IPS-NIHi7 (cell line): ENCODE measurements around the gene NELFB.

Experiments used
- DNase-seq: peaks from one replicate; pipeline ENCODE4 v3.0.0; 2012; ENCODE audit warnings: mixed read lengths; ENCODE audit errors: extremely low spot score

Gene NELFB

DNA sequence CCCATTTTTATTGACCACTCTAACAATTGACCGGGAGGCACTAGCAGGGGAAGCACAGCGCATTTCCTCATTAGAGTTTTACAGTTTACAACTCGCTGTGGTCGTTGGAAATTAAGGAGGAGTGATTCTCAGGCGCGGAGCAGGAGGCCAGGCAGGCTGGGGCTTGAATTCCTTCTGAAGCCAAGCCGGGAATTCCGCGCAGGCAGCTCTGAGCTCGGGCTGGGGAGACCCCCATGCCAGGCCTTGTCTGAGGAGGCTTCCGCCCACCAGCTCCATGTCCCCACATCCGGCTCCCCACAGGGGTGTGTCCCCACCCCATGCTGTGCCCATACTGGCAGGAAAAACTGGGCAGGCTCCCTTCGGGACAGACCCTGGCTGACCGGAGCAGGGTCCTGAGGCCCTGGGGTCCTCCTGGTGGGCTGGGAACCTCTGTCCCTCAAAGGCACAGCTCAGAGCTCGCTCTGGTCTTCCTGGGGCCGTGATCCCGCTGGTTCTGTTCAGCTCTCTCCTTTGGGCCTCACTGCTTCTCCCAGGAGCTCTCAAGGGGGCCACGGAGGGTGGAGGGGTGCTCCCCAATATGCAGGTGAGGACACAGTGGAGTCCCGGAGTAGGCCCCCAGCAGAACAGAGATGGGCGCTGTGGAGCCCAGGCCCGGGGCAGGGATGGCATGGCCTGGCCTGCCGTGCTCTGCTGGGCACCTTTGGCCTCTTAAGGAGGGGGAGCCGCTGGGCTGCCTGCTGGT, 48.2 kb downstream of the NELFB start:
- no peak for DNase-seq

DNA sequence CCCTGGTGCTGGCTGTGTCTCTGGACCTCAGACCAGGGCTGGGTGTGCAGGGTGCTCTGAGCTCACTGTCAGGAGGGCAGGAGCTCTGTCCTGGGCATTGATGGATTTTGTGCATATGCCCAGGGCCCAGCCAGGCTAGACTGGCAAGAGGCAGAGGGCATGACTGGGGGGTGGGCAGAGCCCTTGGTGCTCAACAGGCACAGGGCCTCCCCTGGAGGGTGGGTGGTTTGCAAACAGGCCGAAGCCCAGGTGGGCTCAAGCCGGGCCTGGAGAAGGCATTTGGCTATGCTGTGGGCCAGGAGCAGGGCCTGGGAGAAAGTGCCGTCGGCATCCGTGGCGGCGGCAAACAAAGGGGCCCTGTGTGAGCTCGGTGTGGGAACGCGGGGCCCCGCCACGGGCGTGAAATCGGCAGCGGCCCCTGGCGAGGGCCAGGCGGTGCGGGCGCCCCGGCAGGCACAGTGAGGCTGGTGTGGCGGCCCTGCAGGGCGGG, 48.8 kb downstream of the NELFB start:
- no peak for DNase-seq

DNA sequence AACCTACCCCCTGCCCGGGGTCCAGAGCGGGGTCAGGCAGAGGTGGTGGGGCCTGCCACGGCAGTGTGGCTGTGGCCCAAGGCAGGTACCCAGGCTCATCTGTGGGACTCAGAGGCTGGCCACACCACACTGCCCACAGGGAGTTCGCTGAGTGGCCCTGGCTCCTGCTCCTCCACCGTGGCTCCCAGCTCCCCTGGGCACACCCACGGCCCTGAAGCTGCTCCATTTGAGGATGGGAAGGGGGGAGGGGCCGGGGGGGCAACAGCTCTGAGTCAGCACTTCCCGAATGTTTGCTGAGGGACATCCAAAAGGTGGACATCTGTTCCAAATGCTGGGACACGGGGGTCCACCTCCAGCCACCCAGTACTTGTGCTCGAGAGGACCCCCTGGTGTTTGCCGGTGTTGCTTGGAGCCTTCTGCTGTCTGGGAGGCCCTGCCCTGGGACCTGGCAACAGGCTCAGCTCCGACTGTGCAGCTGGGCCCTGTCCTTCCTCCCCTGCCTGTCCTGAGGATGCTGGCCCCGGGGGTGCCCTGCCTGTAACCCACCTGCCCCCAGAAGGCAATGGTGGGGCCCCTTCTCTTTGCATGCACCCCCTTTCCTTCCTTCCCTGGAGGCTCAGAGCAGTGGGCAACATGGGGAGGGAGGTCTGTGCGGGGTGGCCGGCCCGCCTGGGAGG, 49.4 kb downstream of the NELFB start:
- no peak for DNase-seq

DNA sequence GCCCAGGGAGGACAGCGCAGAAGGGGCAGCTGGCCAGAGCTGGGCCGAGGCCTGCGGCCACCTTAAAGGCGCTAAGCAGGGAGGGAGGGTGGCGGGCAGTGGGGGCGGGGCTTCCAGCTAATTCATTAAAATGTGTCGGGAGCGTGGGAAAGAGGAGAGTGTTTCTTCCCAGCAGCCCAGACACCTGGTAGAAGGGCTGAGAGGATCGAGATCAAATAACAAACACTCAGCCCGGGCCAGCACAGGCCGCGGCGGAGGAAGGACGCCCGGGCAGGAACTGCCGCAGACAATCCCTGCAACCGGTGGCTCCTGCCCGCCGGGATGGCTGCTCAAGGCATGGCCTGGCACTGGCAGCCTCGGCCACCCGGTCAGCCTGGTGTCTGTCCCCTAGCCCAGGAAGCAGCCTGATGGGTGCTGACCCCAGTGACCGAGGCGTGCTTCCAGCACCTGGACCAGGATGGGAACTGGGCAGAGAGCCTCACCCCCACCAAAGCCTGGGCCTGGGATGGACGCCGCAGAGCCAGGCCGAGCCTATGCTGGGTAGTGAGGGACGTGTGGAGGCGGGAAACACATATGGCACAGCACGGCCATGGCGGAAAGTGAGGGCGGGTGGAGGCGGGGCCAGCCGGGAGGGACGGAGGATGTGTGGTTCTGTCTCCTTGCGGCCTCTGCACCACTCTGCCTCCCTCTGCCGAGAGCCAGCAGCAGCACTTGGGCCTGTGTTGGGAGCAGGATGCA, 50.1 kb downstream of the NELFB start:
- DNase-seq = no peak

DNA sequence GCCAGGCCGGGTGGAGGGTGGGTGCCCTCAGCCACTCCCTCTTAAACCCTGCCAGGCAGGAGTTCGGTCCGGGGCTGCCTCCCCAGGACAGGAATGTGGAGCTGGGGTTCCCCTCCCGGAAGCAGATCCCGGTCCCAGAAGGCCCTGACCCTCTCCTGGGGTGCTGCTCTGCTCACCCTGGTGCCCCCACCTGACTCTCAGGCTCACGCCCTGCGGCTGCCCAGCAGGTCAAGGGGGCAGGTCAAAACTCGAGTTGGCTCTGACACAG, 50.6 kb downstream of the NELFB start:
- DNase-seq = no peak

DNA sequence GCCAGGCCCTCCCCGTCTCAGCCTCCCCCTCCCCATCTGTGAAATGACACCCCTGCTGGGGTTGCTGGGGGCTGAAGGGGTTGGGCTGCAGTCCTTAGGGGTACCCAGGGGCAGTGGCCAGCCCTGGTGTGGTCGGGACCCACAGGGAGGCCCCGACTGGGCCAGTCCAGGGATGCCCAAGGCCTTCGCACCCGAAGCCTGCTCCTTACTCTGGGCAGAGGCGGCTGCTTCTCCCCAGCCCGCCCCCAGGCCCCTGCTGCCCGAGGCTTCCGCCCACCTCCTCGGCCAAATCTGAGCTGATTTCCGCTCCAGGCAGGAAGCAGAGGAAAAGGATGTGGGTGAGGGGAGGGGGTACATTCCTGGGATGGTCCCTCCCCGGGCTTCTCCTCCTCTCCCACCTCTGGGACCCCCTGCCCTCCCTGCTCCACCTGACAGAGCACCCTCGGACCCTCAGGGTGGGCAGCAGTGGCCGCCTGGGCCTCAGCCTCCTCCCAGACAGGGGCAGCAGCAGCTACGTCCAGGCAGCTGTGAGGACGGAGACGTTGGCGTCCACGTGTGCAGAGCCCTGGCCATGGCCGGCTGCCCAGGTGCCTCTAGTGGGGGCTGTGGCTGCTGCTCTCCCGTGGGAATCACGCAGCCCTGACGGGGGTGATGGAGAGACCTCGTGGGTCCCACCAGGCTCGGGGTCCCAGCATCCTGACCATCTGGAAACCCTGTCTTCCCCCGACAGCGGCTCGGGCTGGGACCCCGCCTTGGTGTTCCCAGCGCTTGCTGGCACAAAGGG, 51.1 kb downstream of the NELFB start:
- DNase-seq = no peak

DNA sequence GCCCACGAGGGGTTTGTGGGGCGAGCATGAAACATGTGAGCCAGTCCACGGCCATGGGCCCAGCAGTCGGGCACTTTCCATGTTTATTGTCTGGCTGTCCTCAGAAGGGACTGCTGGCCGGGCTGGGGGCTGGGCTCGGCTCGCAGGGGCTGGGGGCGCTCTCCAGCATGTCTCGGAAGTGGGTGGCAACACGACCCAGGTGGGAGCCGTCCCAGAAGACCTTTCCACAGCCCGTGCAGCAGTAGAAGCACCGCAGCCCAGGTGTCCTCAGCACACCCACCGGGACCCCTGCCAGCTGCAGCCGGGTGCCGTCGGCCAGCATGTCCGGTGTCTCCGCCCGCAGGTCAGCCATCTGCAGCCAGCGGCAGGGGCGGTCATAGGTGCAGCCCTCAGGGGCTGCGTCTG, 51.7 kb downstream of the NELFB start:
- no peak for DNase-seq

DNA sequence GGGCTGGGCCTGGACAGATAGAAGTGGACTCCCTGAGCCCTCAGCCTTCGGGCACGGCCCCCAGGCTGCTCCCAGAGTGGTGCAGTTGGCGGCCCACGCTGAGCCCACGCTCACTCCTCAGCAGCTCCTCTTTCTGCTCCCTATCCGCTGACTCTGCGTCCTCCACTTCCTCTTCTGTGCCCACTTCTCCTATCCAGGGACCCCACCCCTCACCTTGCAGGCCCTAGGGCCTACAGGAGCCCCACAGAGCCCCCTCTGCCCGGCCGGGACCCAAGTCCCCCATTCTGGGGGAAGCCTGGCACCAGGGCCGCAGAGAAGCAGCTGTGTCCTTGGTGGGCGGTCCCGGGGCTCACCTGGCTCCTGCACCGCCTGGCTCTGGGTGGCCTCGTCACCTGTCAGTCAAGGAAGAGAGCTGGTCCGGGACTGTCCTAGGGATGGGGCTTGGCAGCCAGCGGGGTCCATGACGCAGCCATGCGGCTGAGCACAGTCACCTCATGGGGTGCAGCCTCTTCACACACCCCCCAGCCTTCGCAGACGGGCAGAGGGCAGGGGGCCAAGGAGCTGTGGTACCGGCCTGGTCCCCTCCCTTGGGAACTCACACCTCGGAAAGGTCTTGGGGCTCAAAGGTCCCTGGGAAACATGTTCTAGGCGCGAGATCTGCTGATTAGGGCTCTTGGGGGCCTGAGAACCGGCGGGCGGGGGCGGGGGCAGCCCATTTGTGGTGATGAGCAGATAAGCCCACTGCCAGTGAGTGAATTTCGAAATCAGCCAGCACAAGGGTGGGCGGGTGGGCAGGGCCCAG, 52.3 kb downstream of the NELFB start:
- DNase-seq = peak; percentile 75

DNA sequence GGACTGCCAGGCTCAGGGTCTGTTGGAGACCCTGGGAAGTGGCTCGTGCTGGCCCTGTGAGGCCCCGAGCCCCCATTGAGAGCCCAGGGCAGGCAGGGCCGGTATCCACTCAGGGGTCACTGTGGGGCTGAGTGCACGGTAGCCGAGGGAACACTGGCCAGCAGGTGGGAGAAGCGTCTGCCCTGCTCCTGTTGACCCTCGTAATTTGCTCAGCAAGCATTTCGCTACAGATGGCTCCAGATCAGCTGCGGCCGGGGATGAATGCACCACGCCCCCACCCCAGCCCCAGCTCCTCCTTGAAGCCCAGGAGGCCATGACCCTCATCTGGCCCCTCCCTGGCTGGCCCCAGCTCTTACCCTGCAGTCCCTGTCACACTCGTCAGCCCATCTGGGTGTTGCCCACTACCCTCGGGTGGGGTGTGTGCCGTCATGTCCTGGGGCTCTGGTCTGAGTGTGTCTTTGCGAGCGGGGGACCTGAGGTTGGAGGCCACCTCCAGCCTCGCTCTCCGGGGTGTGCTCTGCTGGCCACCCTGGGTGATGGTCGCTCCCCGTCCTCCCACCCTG, 53.0 kb downstream of the NELFB start:
- DNase-seq = no peak

DNA sequence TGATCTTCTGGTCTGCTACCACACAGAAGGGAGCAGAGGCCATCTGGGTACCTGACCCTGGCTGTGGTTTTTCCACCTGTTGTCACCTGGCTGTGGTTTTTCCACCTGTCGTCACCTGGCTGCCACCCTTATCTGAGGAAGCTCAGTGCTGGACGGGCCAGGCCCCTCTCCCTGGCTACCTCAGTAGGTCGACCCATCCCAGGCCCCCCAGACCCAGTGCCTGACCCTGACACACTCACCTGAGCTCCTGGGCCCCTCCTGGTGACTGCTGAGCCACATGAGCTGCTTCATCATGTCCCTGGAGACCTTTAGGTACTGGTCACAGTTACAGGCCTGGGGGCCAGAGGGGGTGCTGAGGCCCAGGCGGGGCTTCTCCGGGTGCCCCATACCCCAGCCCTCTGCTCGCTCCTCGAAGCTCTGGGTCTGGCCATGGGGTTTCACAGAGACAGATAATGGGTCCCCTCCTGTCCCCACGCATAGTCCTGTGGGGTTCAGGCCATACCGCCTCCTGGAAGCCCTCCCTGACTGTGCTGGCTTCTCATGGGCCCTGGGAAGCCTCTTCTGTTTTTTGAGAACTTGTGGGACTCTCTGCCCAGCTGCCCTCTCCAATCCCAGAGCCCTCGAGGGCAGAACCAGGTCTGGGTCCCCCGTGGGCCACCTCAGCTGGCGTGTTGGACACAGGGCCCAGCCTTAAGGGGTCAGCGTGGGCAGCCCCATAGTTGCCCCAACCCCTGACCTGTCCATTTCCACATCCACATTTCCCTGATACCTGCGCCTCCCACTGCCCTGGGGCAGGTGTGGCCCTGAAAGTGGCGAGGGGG, 54.5 kb downstream of the NELFB start:
- DNase-seq = no peak

DNA sequence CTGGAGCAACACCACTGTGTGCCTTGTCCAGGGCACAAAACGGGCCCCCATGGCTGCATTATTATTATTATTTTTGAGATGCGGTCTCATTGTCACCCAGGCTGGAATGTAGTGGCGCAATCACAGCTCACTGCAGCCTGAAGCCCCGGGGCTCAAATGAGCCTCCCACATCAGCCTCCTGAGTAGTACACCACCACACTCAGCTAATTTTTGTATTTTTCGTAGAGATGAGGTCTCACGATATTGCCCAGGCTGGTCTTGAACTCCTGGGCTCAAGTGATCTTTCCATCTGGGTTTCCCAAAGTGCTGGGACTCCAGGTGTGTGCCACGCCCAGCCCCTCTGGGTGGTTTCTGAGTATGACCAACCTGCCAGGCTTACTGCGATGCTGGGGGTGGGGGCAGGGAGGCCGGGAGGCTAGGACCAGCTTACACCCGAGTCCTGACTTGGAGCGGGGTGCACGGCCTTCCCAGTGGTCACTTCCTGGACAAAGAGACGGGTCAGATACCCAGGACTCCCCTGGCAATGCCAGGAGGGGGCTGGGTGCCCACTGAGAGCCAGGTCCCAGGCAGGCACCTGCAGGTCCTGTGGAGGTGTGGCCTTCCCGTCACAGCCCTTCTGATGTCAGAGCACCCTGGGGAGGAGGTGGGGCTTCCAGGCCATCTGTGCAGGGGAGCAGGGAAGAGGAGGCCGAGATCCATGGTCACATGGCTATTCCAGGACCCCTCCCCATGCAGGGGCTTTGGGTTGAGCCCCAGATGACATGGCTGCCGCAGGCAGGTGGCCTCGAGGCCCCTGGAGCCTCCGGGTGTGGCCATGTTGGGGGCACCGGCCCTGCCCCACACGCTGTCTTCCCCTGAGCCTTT, 55.3 kb downstream of the NELFB start:
- DNase-seq = no peak

DNA sequence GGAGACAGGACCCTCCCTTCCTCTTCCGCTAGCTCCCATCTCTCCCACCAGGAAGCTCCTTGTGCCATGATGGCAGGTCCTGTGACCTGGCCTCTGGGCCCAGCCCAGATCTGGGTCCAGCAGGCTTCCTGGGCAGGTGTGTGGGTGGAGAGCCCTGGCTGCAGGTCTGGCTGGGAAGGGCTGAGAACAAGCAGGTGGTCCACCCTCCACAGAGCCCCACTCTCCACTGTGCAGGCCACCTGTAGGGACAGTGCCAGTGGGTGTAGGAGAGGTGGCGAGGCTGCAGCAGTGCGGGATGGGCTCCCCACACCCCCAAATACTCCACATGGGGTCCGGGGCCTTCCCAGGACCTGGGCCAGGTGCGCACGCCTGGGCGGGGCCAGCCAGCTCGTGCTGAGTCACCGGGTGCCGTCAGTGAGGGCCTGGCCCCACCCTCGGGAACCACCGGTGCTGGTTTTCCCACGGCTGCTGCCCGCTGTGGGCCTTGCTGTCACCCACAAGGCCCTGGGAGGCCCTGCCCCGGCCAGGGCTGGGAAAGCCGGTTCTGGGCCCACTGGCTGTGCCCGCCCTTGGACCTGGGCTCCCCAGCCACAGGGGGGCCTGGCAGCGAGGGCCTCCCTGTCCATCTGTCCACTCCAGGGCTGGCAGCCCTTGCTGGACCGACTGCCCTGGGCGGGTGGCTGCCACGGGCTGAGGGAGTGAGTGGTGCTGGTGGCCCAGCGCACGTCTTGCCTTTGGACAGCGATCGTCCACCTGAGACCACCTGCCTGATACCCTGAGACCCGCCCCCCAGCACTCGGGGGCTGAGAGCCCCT, 56.3 kb downstream of the NELFB start:
- DNase-seq = no peak

DNA sequence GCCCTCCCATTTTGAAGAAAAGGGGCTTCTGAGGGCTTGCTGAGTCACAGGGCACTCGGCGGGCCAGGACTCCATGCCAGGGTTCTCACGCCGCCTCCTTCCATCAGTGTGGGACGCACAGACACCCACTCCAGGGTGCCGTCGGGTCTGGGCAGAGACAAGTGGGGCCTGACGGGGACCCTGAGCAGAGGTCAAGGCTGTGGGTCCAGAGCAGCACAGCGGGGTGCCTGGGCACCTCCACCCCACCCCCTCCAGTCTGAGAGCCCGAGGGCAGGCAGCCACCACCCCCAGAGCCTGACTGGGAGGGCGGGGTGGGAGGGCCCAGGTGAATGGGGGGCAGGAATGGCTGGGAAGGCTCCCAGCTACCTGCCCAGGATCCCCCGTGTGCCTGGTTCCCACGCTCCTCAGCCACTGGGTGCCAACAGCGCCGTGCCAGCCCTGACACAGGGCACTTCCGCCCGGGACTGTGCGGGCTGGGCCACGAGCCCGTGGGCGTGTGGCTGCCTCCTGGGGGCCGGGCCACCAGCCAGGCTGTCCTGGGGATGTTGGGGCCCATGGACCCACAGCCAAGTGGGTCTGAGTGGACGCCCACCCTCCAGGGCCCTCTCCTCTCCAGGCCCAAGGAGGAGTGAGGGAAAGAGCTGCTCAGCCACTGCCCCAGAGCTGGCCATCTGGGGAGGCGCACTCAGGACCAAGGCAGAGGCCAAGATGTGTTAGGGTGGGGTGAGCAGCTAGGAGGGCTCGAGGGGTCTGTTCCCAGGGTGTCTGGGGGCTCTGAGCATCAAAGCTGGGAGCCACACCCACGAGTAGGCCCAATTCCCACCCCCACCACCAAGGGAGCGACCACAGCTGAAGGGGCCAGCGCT, 57.1 kb downstream of the NELFB start:
- no peak for DNase-seq

DNA sequence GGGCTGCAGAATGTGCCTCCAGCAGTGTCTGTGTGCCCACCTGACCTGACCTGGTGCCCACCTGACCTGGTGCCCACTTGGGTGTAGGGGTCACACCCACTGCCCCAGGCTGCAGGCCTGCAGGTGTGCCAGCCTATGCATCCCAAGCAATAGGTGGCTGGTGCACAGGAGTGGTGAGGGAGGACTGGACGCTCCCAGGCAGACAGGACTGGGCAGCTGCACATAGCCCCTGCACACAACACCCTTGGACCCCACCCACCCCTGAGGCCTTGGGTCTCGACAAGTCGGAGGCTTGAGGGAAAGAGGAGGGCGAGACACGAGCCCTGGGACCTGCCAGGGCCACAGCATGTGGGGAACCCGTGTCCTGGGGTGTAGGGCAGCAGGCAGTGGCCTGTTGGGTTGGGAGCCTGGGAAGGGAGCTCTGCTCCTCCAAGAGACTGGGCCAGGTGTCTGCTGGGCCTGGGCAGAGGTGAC, 57.8 kb downstream of the NELFB start:
- no peak for DNase-seq

DNA sequence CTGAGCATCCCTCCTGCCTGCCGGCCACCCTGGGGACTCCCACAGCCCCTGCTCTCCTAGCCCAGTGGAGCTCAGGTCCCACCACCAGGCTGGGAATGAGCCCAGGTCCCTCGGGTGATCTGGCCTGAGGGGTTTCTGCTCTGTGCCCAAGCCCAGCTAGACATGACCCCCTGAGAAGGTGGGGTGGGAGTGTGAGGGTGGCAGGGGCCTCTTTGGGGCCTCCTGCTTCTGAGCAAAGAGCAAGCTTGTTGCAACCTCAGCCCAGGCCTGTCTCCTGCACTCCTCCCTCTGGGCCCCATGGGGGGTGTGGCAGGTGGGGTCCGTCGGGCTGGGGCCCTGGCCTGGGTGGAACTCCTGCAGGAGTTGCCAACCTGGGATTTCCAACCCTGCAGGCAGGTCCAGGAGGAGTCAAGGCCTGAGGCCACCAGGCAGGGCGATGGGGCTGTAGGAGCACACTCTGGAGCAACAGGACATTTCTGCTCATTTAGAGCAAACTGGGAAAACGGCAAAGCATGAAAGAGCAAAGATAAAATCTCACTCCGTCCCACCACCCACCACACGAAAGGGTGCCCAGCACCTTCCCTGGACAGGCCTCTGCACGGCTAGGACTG, 58.3 kb downstream of the NELFB start:
- no peak for DNase-seq

DNA sequence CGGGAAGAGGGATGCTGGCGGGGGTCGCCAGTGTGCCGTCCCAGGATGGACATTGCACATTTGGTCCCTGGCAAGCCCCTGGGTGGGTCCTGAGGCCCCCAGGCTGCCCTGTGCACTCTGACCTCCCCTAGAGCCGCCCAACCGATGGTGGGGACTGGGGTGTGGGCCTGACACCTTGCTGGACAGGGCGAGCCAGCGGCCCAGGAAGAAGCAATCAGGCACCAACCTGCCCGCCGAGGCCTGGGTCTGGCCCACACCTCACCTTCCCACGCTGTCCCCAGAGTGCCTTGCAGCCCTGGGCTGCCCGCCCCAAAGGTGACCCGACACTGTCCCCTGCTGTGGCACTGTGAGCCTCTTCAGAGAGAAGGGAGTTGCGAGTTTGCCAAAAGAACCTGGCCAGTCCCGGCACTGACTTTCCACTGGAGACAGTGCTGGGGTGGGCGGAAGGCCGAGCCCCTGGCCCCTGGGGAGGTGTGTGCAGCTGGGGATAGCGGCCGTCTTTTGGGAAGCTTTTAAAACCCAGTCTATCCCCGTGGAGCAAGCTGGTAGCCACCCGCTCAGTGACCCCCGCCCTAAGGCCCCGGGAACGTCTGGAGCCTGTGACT, 58.9 kb downstream of the NELFB start:
- no peak for DNase-seq
